Suprapubic skin (tissue), 4 donors: ENCODE measurements around the gene MORN5. TPM values are rescaled to one million over a fixed set of nuclear protein-coding genes. Genes with fewer than 3 reads are reported as not detected.

Source experiments
- DNase-seq, 2 donors: peaks; one replicate each; pipeline ENCODE4 v3.0.0-alpha.2; 2019; ENCODE audit warnings: low spot score in 2 of 2
- H3K27ac ChIP-seq: fragments of 200-600 bp; sonication (generic); one replicate; pipeline ENCODE4 v1.5.1; 2019
- H3K27me3 ChIP-seq: fragments of 200-600 bp; sonication (generic); one replicate; pipeline ENCODE4 v1.5.1; 2019
- H3K36me3 ChIP-seq: fragments of 200-600 bp; sonication (generic); one replicate; pipeline ENCODE4 v1.5.1; 2019
- H3K4me1 ChIP-seq: fragments of 200-600 bp; sonication (generic); one replicate; pipeline ENCODE4 v1.5.1; 2019
- H3K4me3 ChIP-seq: fragments of 200-600 bp; sonication (generic); one replicate; pipeline ENCODE4 v1.5.1; 2019; ENCODE audit warnings: mild to moderate bottlenecking
- H3K9me3 ChIP-seq: fragments of 200-600 bp; sonication (generic); one replicate; pipeline ENCODE4 v1.5.1; 2019
- EP300 ChIP-seq: sonication (generic); formaldehyde crosslinking; IDR thresholded peaks from one replicate; pipeline ENCODE4 v1.6.1; 2017; ENCODE audit warnings: antibody characterized with exemption
- POLR2A ChIP-seq, 2 donors: fragments of 450-650 bp; IDR thresholded peaks; one replicate each; pipeline ENCODE4 v1.6.1; 2017; ENCODE audit warnings: antibody characterized with exemption in 2 of 2, mild to moderate bottlenecking in 2 of 2, moderate library complexity in 2 of 2
- POLR2AphosphoS5 ChIP-seq, 3 donors: sonication (generic); formaldehyde crosslinking; IDR thresholded peaks; one replicate each; pipeline ENCODE4 v1.6.1; 2017; ENCODE audit warnings: antibody characterized with exemption in 3 of 3
- WGBS: methylation state at CpG from one replicate; pipeline ENCODE4 v1.1.5; 2018; 5-methylcytosine and 5-hydroxymethylcytosine counted together
- total RNA-seq, 4 donors: library from RNA; depleted of rRNA; stranded (reverse); fragments of >200 nt; gene quantifications; one replicate each; pipeline ENCODE4 v1.1.0, GENCODE V29; 2016
- TF ChIP-seq, protein P1 (sequence below), 2 donors: fragments of 200-600 bp in 1 of 2; fragments of 450-650 bp in 1 of 2; sonication (generic) in 1 of 2; IDR thresholded peaks; one replicate each; pipeline ENCODE4 v1.5.1; 2016 to 2019; ENCODE audit warnings: antibody characterized with exemption in 2 of 2, mild to moderate bottlenecking in 1 of 2, moderate library complexity in 1 of 2

The MORN5 gene
- total RNA-seq, 4 donors from 2014 or later: not detected

DNA sequence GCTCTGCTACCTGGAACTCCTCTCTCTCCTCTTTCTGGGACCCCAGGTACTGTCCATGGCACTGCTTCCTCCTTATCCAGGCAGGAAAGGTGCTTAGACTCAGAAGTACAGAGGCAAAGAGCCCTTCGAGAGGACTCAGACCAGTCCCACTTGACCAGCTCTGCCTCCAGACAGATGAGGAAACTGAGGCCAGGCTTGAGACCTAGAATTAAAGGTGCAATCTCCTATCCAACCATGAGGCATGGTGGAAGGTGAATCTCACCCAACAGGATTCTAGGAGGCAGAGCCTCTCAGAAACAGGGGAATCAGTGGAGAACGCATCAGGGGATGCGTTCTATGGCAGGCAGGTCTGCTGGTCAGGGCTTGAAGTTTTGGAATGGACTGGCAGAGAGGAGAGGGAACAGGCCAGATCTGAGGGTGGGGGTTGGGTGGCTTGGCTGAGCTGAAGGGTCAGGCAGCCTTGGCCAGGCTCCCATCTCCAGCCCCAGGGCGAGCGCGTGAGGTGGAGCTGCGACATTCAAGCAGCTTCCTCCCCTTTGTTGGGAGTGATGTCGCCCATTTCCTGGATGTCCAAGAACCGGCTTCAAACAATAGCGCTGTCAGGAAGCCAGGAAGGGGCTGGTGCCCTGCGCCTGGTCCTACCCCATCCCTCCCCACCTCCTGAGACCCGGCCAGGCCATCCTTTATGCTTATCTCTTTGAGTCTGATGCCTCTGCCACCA, 26.3 kb upstream of the MORN5 start:
- peak in 1 of 2 donors; percentile 58 for DNase-seq
- Histone ChIP-seq H3K4me1 (peaks cover 5% of the 10 kb centered on the region), H3K9me3 (no peaks in the 10 kb centered on the region), H3K27me3 (no peaks in the 10 kb centered on the region), H3K27ac (no peak overlapping the region), H3K4me3 (no peak overlapping the region), H3K36me3 (no peaks in the 10 kb centered on the region)
- TF ChIP-seq POLR2AphosphoS5 (IDR thresholded peaks at IDR 0.05) (no peak), POLR2A (IDR thresholded peaks at IDR 0.05) (no peak), EP300 (no peak)
- TF ChIP-seq, protein P1, sequence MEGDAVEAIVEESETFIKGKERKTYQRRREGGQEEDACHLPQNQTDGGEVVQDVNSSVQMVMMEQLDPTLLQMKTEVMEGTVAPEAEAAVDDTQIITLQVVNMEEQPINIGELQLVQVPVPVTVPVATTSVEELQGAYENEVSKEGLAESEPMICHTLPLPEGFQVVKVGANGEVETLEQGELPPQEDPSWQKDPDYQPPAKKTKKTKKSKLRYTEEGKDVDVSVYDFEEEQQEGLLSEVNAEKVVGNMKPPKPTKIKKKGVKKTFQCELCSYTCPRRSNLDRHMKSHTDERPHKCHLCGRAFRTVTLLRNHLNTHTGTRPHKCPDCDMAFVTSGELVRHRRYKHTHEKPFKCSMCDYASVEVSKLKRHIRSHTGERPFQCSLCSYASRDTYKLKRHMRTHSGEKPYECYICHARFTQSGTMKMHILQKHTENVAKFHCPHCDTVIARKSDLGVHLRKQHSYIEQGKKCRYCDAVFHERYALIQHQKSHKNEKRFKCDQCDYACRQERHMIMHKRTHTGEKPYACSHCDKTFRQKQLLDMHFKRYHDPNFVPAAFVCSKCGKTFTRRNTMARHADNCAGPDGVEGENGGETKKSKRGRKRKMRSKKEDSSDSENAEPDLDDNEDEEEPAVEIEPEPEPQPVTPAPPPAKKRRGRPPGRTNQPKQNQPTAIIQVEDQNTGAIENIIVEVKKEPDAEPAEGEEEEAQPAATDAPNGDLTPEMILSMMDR (IDR thresholded peaks at IDR 0.05): no peak
- WGBS: 68% methylated on average over 11 of the region's 12 CpGs

DNA sequence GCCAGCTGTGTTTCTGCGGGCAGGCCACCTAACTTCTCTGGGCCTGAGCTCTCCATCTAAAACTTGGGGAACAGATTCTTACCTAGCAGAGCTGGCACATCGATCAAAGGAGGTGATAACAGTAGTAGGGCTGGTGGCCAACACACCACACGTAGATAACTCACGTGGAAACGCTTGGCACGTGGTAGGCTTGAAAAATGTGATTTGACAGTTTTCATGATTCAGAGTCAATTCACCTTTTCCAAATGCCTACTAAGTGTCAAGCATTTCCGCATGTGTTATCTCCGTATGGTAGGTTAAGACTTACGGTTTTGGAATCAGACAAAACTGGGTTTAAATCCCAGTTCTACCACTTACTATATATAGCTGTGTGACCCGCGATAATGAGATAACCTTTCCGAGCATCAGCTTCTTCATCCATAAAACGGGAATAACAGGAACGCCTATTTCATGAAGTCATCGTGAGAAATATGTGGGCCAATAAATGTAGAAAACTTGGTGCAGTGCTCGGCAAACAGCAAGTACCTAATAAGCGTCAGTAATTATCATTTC, 25.6 kb upstream of the MORN5 start:
- Histone ChIP-seq H3K4me1 (peaks cover 10% of the 10 kb centered on the region), H3K4me3 (no peak overlapping the region), H3K9me3 (no peaks in the 10 kb centered on the region), H3K27ac (no peak overlapping the region), H3K36me3 (no peaks in the 10 kb centered on the region), H3K27me3 (no peaks in the 10 kb centered on the region)
- WGBS: 72% methylated on average over 17 of the region's 17 CpGs
- TF ChIP-seq, protein P1 (IDR thresholded peaks at IDR 0.05): no peak
- TF ChIP-seq POLR2AphosphoS5 (IDR thresholded peaks at IDR 0.05): no peak
- no peak for TF ChIP-seq POLR2A (IDR thresholded peaks at IDR 0.05)
- no peak for TF ChIP-seq EP300
- no peak for DNase-seq

DNA sequence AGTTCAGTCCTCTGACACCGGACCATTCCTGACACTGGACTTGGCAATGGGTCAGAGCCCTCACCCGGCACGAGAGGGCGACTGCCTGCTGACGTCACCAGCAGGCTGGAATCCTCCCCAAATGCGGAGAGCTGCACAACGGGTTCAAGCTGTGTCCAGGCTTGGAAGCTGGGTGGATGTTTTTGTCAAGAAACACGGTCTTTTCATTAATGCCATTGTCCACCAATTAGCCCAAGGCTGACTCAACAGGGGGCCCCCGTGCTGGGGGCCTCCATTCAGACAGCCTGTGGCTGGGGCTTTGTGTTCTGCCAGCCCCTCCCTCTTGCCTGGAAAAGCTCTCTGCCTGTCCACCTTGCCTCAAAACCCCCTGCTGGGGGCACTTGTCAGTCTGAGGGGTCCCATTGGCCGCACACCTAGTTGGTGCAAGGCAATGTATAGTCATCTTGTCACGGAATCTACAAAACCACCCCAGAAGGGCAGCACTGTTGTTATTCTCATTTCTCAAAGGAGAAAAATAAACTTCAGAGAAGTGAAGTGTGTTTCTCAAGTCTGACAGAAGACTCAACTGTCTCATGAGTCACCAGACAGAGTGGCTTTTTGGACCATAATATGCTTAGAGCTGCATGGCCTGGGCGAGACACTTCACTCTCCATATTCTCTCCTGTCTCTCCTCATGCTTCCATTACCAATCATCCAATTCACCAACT, 24.7 kb upstream of the MORN5 start:
- TF ChIP-seq POLR2AphosphoS5 (IDR thresholded peaks at IDR 0.05) (no peak), EP300 (no peak), POLR2A (IDR thresholded peaks at IDR 0.05) (no peak)
- TF ChIP-seq, protein P1 (IDR thresholded peaks at IDR 0.05): no peak
- no peak for DNase-seq
- 68% methylated on average over 11 of the region's 12 CpGs for WGBS

DNA sequence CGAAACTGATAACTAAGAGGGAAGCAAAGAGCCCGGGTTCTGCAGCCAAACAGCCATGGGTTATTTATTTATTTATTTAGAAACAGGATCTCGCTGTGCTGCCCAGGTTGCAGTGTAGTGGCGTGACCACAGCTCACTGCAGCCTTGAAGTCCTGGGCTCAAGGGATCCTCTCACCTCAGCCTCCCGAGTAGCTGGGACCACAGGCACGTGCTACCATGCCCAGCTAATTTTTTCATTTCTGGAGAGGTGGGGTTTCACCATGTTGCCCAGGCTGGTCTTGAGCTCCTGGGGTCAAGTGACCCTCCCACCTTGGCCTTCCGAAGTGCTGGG, 24.2 kb upstream of the MORN5 start:
- H3K27me3 ChIP-seq: no peaks in the 10 kb centered on the region
- H3K4me3 ChIP-seq: no peak overlapping the region
- peaks cover 13% of the 10 kb centered on the region for H3K4me1 ChIP-seq
- H3K27ac ChIP-seq: no peak overlapping the region
- no peaks in the 10 kb centered on the region for H3K36me3 ChIP-seq
- DNase-seq: no peak
- WGBS: 83% methylated on average over 7 of the region's 7 CpGs
- TF ChIP-seq, protein P1 (IDR thresholded peaks at IDR 0.05): no peak
- no peaks in the 10 kb centered on the region for H3K9me3 ChIP-seq

More for the DNA sequence above, 24.7 kb upstream of the MORN5 start:
- Histone ChIP-seq H3K4me1 (peaks cover 13% of the 10 kb centered on the region), H3K27ac (no peak overlapping the region), H3K9me3 (no peaks in the 10 kb centered on the region), H3K4me3 (no peak overlapping the region), H3K27me3 (no peaks in the 10 kb centered on the region), H3K36me3 (no peaks in the 10 kb centered on the region)

DNA sequence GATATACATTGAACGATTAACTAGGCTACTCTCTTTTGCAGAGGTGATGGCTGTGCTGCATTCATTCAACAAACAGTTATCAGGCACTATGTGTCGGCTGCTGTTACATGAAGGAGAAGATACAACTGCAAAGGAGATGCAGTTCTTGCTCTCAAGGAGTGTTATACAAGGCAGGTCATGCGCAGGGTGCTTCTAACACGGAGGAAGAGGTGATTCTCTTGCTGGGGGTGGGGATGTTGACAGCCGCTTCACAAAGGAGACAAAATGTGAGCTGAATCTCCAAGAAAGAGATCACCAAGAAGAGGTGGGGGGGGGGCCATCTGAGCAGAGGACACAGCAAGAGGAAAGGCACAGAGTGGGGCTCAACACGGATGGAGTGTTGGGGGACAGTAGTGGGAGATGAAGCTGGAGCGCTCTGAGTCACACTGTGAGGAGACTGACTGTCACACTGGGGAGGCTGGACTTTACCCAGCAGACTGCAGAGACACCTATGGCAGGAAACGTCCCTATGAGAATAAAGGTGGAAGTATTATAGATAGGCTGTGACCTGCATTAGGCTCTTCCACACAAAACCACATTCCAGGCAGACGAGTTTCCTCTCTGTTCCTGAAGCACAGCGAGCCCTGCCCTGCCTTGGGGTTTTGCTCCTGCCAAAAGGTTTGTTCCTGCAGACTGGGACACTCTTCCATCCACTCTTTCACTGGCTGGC, 21.0 kb upstream of the MORN5 start:
- Histone ChIP-seq H3K9me3 (no peaks in the 10 kb centered on the region), H3K4me3 (no peak overlapping the region), H3K27ac (no peak overlapping the region), H3K36me3 (peaks cover 7% of the 10 kb centered on the region), H3K27me3 (no peaks in the 10 kb centered on the region), H3K4me1 (peaks cover 8% of the 10 kb centered on the region)
- no peak for DNase-seq
- TF ChIP-seq POLR2AphosphoS5 (IDR thresholded peaks at IDR 0.05) (no peak), EP300 (no peak), POLR2A (IDR thresholded peaks at IDR 0.05) (no peak)
- TF ChIP-seq, protein P1 (IDR thresholded peaks at IDR 0.05): no peak
- WGBS: 69% methylated on average over 10 of the region's 10 CpGs
